HEK293 (cell line): Measurements from ENCODE around the gene ANKH.

Experiments
- CTCF ChIA-PET: fragments of 350-600 bp; formaldehyde crosslinking; extraction: SDS; loops from one replicate; lab custom pipeline; 2021; ENCODE audit warnings: antibody characterized with exemption; lab: Yijun Ruan, JAX
- POLR2A ChIA-PET: fragments of 300-600 bp; formaldehyde crosslinking; extraction: SDS; loops from one replicate; lab custom pipeline; 2020; ENCODE audit warnings: antibody characterized with exemption, inconsistent platforms; lab: Yijun Ruan, JAX
- H3K27ac ChIP-seq: fragments of 200-500 bp; sonication (Bioruptor generic); 2 replicates; pipeline ENCODE4 v1.5.1; 2014; ENCODE audit warnings: low read depth, low read length, control low read depth, inconsistent platforms; ENCODE audit errors: extremely low read depth
- H3K36me3 ChIP-seq, 2 experiments: fragments of 200-500 bp in 1 of 2; sonication (Bioruptor generic) in 1 of 2; 1 replicate in 1 of 2; 2 replicates in 1 of 2; pipeline ENCODE4 v1.5.1; 2014 to 2017; ENCODE audit warnings: inconsistent platforms in 2 of 2, low read length in 2 of 2; ENCODE audit not compliant: control insufficient read depth in 2 of 2, insufficient read depth in 1 of 2
- H3K4me1 ChIP-seq: fragments of 200-500 bp; sonication (Bioruptor generic); 2 replicates; pipeline ENCODE4 v1.5.1; 2014; ENCODE audit warnings: mild to moderate bottlenecking, low read length, inconsistent platforms; ENCODE audit not compliant: control insufficient read depth, insufficient read depth
- H3K4me3 ChIP-seq: 2 replicates; pipeline ENCODE4 v1.5.1; 2011; ENCODE audit warnings: low read depth, mild to moderate bottlenecking, control low read depth, low read length, moderate library complexity
- H3K9me3 ChIP-seq: fragments of 200-500 bp; sonication (Bioruptor generic); 2 replicates; pipeline ENCODE4 v1.5.1; 2014; ENCODE audit warnings: low read depth, low read length, inconsistent platforms; ENCODE audit not compliant: control insufficient read depth, insufficient read depth
- EGR2 ChIP-seq: fragments of 450-650 bp; formaldehyde crosslinking; IDR thresholded peaks from 2 replicates; pipeline ENCODE4 v1.5.1; 2016; ENCODE audit warnings: low read depth, missing biosample characterization, missing genetic modification characterization
- GLIS1 ChIP-seq: fragments of 450-650 bp; formaldehyde crosslinking; IDR thresholded peaks from 2 replicates; pipeline ENCODE4 v1.5.1; 2016; ENCODE audit warnings: missing biosample characterization, missing genetic modification characterization
- KLF1 ChIP-seq: fragments of 450-650 bp; formaldehyde crosslinking; IDR thresholded peaks from 2 replicates; pipeline ENCODE4 v1.5.1; 2016; ENCODE audit warnings: missing biosample characterization, missing genetic modification characterization
- KLF16 ChIP-seq: fragments of 450-650 bp; formaldehyde crosslinking; IDR thresholded peaks from 2 replicates; pipeline ENCODE4 v1.5.1; 2017; ENCODE audit warnings: missing biosample characterization, missing genetic modification characterization
- OVOL3 ChIP-seq: fragments of 450-650 bp; formaldehyde crosslinking; IDR thresholded peaks from 2 replicates; pipeline ENCODE4 v1.5.1; 2016; ENCODE audit warnings: missing biosample characterization, missing genetic modification characterization
- PRDM1 ChIP-seq: fragments of 450-650 bp; formaldehyde crosslinking; IDR thresholded peaks from 2 replicates; pipeline ENCODE4; 2016; ENCODE audit warnings: missing biosample characterization, missing genetic modification characterization
- TCF7L2 ChIP-seq: IDR thresholded peaks from 2 replicates; pipeline ENCODE4 v1.6.1; 2011; ENCODE audit warnings: low read depth, mild to moderate bottlenecking, inconsistent platforms, low read length, moderate library complexity, borderline replicate concordance
- ZBTB17 ChIP-seq: fragments of 450-650 bp; formaldehyde crosslinking; IDR thresholded peaks from 2 replicates; pipeline ENCODE4 v1.5.1; 2016; ENCODE audit warnings: missing biosample characterization, missing genetic modification characterization
- ZBTB21 ChIP-seq: fragments of 450-650 bp; formaldehyde crosslinking; IDR thresholded peaks from 2 replicates; pipeline ENCODE4 v1.5.1; 2017; ENCODE audit warnings: missing biosample characterization, missing genetic modification characterization
- ZFHX2 ChIP-seq: fragments of 450-650 bp; formaldehyde crosslinking; conservative IDR thresholded peaks from 2 replicates; pipeline ENCODE4 v1.5.1; 2016; ENCODE audit warnings: missing biosample characterization, missing genetic modification characterization
- ZNF202 ChIP-seq: fragments of 450-650 bp; formaldehyde crosslinking; IDR thresholded peaks from 2 replicates; pipeline ENCODE4 v1.5.1; 2016; ENCODE audit warnings: missing biosample characterization, missing genetic modification characterization, borderline replicate concordance
- ZNF266 ChIP-seq: fragments of 450-650 bp; formaldehyde crosslinking; IDR thresholded peaks from 2 replicates; pipeline ENCODE4 v1.5.1; 2016; ENCODE audit warnings: missing biosample characterization, missing genetic modification characterization, low read depth
- ZNF404 ChIP-seq: fragments of 450-650 bp; formaldehyde crosslinking; IDR thresholded peaks from 2 replicates; pipeline ENCODE4 v1.5.1; 2017; ENCODE audit warnings: missing biosample characterization, missing genetic modification characterization
- ZNF561 ChIP-seq: fragments of 450-650 bp; IDR thresholded peaks from 2 replicates; pipeline ENCODE4 v1.5.1; 2018; ENCODE audit warnings: missing biosample characterization, missing genetic modification characterization, borderline replicate concordance
- ZNF777 ChIP-seq: fragments of 450-650 bp; formaldehyde crosslinking; IDR thresholded peaks from 2 replicates; pipeline ENCODE4 v1.5.1; 2017; ENCODE audit warnings: missing biosample characterization, missing genetic modification characterization, borderline replicate concordance
- TF ChIP-seq, protein P1 (sequence below): fragments of 450-650 bp; formaldehyde crosslinking; IDR thresholded peaks from 2 replicates; pipeline ENCODE4 v1.5.1; 2016; ENCODE audit warnings: missing biosample characterization, missing genetic modification characterization
- TF ChIP-seq, protein P2 (sequence below): fragments of 450-650 bp; formaldehyde crosslinking; IDR thresholded peaks from 2 replicates; pipeline ENCODE4 v1.5.1; 2017; ENCODE audit warnings: missing biosample characterization, missing genetic modification characterization
- TF ChIP-seq, protein P3 (sequence below): fragments of 450-650 bp; formaldehyde crosslinking; IDR thresholded peaks from 2 replicates; pipeline ENCODE4 v1.5.1; 2016; ENCODE audit warnings: missing biosample characterization, missing genetic modification characterization

ANKH gene

DNA sequence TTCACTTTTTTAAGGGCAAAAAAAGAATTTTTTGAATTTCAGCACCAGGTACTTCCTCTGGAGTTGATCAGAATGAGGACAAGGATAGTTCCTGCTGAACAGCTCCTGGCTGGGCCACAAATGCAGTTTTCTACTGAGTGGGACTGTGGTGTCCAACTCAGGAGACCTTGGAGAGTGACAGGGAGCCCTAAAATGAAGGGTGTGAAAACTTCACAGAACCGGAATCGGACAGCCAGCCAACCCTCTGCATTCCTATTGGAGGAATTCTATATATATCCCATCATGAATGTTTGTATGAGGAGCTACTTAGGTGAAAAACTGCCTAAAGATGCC is 40.6 kb downstream of the ANKH start:
- ChIA-PET POLR2A (no interaction called here), CTCF (no interaction called here)
- no peaks in the 10 kb centered on the region for H3K9me3 ChIP-seq
- peaks cover 11% of the 10 kb centered on the region for H3K4me1 ChIP-seq
- no peak overlapping the region for H3K27ac ChIP-seq
- TF ChIP-seq, protein P1, sequence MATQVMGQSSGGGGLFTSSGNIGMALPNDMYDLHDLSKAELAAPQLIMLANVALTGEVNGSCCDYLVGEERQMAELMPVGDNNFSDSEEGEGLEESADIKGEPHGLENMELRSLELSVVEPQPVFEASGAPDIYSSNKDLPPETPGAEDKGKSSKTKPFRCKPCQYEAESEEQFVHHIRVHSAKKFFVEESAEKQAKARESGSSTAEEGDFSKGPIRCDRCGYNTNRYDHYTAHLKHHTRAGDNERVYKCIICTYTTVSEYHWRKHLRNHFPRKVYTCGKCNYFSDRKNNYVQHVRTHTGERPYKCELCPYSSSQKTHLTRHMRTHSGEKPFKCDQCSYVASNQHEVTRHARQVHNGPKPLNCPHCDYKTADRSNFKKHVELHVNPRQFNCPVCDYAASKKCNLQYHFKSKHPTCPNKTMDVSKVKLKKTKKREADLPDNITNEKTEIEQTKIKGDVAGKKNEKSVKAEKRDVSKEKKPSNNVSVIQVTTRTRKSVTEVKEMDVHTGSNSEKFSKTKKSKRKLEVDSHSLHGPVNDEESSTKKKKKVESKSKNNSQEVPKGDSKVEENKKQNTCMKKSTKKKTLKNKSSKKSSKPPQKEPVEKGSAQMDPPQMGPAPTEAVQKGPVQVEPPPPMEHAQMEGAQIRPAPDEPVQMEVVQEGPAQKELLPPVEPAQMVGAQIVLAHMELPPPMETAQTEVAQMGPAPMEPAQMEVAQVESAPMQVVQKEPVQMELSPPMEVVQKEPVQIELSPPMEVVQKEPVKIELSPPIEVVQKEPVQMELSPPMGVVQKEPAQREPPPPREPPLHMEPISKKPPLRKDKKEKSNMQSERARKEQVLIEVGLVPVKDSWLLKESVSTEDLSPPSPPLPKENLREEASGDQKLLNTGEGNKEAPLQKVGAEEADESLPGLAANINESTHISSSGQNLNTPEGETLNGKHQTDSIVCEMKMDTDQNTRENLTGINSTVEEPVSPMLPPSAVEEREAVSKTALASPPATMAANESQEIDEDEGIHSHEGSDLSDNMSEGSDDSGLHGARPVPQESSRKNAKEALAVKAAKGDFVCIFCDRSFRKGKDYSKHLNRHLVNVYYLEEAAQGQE (tag by site-specific recombination): peak; percentile 90
- no peak for TF ChIP-seq PRDM1 (tag by site-specific recombination)
- H3K36me3 ChIP-seq: no peaks in the 10 kb centered on the region
- no peak overlapping the region for H3K4me3 ChIP-seq

DNA sequence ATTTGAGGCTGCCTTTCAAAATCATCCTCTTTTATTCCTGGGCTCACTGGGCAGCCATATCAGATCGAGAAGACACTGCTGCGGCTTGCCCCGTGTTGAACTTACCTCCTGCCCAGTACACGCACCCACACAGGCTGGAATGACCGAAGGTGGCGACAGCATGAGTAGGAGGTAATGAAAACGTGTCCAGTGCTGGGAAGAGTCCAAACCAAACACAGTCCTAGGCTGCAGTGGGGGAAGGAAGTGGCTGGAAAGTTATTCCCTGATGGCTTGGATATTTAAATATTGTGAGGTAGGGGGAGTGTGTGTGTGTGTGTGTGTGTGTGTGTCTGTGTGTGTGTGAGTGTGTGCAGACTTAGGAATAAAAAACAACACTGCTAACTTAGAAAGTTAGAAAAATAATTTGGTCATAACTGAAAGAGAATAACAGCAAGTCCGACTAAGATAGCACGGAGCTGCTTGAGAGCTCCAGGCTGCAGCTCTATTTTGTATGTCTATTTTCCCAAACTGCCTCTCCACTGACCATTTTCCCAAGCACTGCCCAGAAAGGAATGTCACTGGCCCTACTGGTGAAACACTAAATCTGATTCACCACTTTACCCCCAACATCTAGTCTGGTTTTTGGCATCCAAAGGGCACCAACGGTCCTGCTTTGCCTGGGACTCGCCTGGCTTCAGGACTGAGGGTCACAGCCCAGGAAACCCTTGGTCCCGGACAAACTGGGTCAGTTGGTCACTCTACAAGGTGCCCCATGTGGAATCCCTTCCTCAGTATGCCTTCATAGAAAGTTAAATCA is 41.2 kb downstream of the ANKH start:
- POLR2A ChIA-PET: no interaction called here
- no peaks in the 10 kb centered on the region for H3K36me3 ChIP-seq
- no peak overlapping the region for H3K27ac ChIP-seq
- CTCF ChIA-PET: no interaction called here
- TF ChIP-seq ZBTB17: no peak
- TF ChIP-seq GLIS1 (tag by site-specific recombination): peak; percentile 77
- TF ChIP-seq ZBTB21 (tag by site-specific recombination): no peak
- TF ChIP-seq KLF16 (tag by site-specific recombination): no peak
- TF ChIP-seq EGR2 (tag by site-specific recombination): peak; percentile 93
- peak; percentile 90 for TF ChIP-seq ZFHX2 (tag by site-specific recombination)
- no peak for TF ChIP-seq OVOL3 (tag by site-specific recombination)
- TF ChIP-seq, protein P2, sequence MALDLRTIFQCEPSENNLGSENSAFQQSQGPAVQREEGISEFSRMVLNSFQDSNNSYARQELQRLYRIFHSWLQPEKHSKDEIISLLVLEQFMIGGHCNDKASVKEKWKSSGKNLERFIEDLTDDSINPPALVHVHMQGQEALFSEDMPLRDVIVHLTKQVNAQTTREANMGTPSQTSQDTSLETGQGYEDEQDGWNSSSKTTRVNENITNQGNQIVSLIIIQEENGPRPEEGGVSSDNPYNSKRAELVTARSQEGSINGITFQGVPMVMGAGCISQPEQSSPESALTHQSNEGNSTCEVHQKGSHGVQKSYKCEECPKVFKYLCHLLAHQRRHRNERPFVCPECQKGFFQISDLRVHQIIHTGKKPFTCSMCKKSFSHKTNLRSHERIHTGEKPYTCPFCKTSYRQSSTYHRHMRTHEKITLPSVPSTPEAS: peak; percentile 81
- TF ChIP-seq, all 188 proteins: peak for 4
- H3K4me3 ChIP-seq: no peak overlapping the region
- H3K9me3 ChIP-seq: no peaks in the 10 kb centered on the region
- H3K4me1 ChIP-seq: peaks cover 10% of the 10 kb centered on the region

DNA sequence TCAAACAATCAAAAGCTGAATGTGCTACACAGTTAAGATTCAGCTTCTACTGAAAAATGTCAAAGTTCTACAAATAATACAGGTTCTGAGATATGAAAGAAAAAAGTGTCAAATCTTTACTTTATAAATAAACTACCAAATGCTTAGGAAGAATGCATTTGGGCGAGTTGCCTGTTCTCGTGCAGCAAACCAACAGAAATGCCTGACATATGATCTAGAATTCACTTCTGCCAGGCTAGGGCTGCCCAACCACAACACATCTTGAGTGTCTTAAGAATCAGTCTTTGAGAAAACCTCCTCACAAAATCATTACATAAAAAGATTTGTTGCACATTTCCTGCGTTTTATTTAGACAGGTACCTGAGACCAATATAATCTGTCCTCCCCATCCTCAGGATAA is 42.2 kb downstream of the ANKH start:
- ChIA-PET POLR2A (no interaction called here), CTCF (no interaction called here)
- peaks cover 7% of the 10 kb centered on the region; the same call in 1 of the 2 replicates for H3K4me1 ChIP-seq
- TF ChIP-seq TCF7L2: no peak
- TF ChIP-seq, protein P3, sequence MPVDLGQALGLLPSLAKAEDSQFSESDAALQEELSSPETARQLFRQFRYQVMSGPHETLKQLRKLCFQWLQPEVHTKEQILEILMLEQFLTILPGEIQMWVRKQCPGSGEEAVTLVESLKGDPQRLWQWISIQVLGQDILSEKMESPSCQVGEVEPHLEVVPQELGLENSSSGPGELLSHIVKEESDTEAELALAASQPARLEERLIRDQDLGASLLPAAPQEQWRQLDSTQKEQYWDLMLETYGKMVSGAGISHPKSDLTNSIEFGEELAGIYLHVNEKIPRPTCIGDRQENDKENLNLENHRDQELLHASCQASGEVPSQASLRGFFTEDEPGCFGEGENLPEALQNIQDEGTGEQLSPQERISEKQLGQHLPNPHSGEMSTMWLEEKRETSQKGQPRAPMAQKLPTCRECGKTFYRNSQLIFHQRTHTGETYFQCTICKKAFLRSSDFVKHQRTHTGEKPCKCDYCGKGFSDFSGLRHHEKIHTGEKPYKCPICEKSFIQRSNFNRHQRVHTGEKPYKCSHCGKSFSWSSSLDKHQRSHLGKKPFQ (tag by site-specific recombination): no peak
- TF ChIP-seq ZNF202 (tag by site-specific recombination): no peak
- no peak for TF ChIP-seq ZNF404 (tag by site-specific recombination)
- no peak for TF ChIP-seq ZNF266
- TF ChIP-seq KLF1 (tag by site-specific recombination): no peak
- no peak for TF ChIP-seq ZNF777 (tag by site-specific recombination)
- no peak for TF ChIP-seq ZBTB17
- TF ChIP-seq ZNF561 (tag by site-specific recombination): no peak
- TF ChIP-seq, all 188 proteins: peak for 0
- H3K27ac ChIP-seq: no peak overlapping the region
- H3K36me3 ChIP-seq: no peaks in the 10 kb centered on the region
- no peaks in the 10 kb centered on the region for H3K9me3 ChIP-seq
- no peak overlapping the region for H3K4me3 ChIP-seq
